Right ventricle myocardium inferior (tissue), 1 donor: ENCODE results near the gene GRAMD1A. TPM values are rescaled to one million over a fixed set of nuclear protein-coding genes. Genes with fewer than 3 reads are reported as not detected.
"Not testable (repeated sequence)": the region's sequence is repeated elsewhere in the genome, so short reads cannot be mapped to it uniquely, and the experiment has no call there.

Experiments
- ATAC-seq: fragments of 200-7000 bp; cut with Tn5 transposase; one replicate; pipeline ENCODE4 v1.9.1; 2020; ENCODE audit warnings: mild to moderate bottlenecking, moderate library complexity
- DNase-seq: peaks from one replicate; pipeline ENCODE4 v3.0.0; 2021; ENCODE audit errors: missing footprints
- intact Hi-C: fragments of 100-400 bp; cut with DNase I; formaldehyde crosslinking; loops from one replicate; pipeline ENCODE4 v1.11.0; 2022
- total RNA-seq: library from RNA; stranded (reverse); fragmentation: NEBNext Ultra II Directional; extraction: Animal tissue kit (Norgen Biotek cat#: 25700); gene quantifications from one replicate; pipeline ENCODE4 v1.2.1, GENCODE V29; 2021
- donor health status: DM: no; HTN: yes; CAD: no; lungs with severe emphysema.

The GRAMD1A gene
- total RNA-seq, 1 donor from 2014 or later, result 25.8 TPM

- no peak for DNase-seq
- no peak for ATAC-seq
- intact Hi-C loops, result no loop called here
These were observed 27.9 kb upstream of the GRAMD1A start for GRCh38 chr19:34972163-34972705.

GRCh38 chr19:34974646-34975045 lies 25.5 kb upstream of the GRAMD1A start:
- intact Hi-C loops, result no loop called here
- no peak for ATAC-seq
- DNase-seq, result no peak

- ATAC-seq, result no peak
- intact Hi-C loops, result no loop called here
- no peak for DNase-seq
These were observed 25.1 kb upstream of the GRAMD1A start for GRCh38 chr19:34975056-34975455.

GRCh38 chr19:34976611-34977010 lies 23.5 kb upstream of the GRAMD1A start:
- ATAC-seq, result no peak
- no peak for DNase-seq
- intact Hi-C loops, result no loop called here

- ATAC-seq (no peak), DNase-seq (no peak)
- intact Hi-C loops, result no loop called here
These were observed 20.1 kb upstream of the GRAMD1A start for GRCh38 chr19:34979819-34980640.

- intact Hi-C loops, result no loop called here
- ATAC-seq (no peak), DNase-seq (no peak)
These were observed 17.8 kb upstream of the GRAMD1A start for GRCh38 chr19:34982275-34982674.

GRCh38 chr19:34983786-34984185 lies 16.3 kb upstream of the GRAMD1A start:
- ATAC-seq (no peak), DNase-seq (no peak)
- intact Hi-C loops, result no loop called here

- intact Hi-C loops, result no loop called here
- no peak for ATAC-seq
- DNase-seq, result no peak
These were observed 15.8 kb upstream of the GRAMD1A start for GRCh38 chr19:34984287-34984686.

GRCh38 chr19:34985249-34986022 lies 14.7 kb upstream of the GRAMD1A start:
- ATAC-seq (peak; percentile 90), DNase-seq (peak; percentile 78)
- intact Hi-C loops, result no loop called here

- DNase-seq (no peak), ATAC-seq (no peak)
- intact Hi-C loops, result no loop called here
These were observed 12.0 kb upstream of the GRAMD1A start for GRCh38 chr19:34988119-34988518.

- no peak for DNase-seq
- no peak for ATAC-seq
- intact Hi-C loops, result no loop called here
These were observed 10.8 kb upstream of the GRAMD1A start for GRCh38 chr19:34989298-34989697.

- DNase-seq (no peak), ATAC-seq (no peak)
- intact Hi-C loops, result no loop called here
These were observed 9.4 kb upstream of the GRAMD1A start for GRCh38 chr19:34990578-34991192.

GRCh38 chr19:34991542-34992333 lies 8.4 kb upstream of the GRAMD1A start:
- ATAC-seq (no peak), DNase-seq (peak; percentile 7)
- intact Hi-C loops, result no loop called here

- ATAC-seq, DNase-seq, intact Hi-C loops: not testable (repeated sequence)
These were observed 7.5 kb upstream of the GRAMD1A start for GRCh38 chr19:34992582-34992981.

GRCh38 chr19:34994286-34994642 lies 5.9 kb upstream of the GRAMD1A start:
- intact Hi-C loops, result no loop called here
- ATAC-seq (no peak), DNase-seq (peak; percentile 51)

GRCh38 chr19:34994643-34995541 lies 5.2 kb upstream of the GRAMD1A start:
- intact Hi-C loops, result no loop called here
- ATAC-seq (peak; percentile 24), DNase-seq (peak; percentile 39)

- intact Hi-C loops, result no loop called here
- ATAC-seq (no peak), DNase-seq (peak; percentile 30)
These were observed 4.6 kb upstream of the GRAMD1A start for GRCh38 chr19:34995551-34995950.
